ENCODE measurements around the gene TSPAN9.

DNA sequence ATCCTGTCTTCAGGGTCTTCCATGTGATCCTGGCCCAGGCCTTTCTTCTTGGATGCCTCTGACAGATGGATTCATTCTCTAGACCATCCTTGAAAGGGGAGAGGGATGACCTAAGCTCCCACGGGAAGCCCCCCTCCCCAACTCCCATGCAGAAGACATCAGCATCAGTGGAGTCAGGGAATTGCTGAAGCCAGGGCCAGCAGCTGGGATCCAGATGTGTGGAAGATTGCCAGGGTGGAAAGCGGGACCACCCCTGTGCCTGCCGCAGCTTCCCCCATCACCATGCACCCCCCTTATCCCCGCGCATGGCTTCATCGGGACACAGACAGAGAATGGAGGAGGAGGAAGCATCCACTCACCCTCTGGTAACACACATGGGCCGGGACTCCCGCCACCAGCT, 230.2 kb downstream of the TSPAN9 start:
- TF ChIP-seq, protein P1, sequence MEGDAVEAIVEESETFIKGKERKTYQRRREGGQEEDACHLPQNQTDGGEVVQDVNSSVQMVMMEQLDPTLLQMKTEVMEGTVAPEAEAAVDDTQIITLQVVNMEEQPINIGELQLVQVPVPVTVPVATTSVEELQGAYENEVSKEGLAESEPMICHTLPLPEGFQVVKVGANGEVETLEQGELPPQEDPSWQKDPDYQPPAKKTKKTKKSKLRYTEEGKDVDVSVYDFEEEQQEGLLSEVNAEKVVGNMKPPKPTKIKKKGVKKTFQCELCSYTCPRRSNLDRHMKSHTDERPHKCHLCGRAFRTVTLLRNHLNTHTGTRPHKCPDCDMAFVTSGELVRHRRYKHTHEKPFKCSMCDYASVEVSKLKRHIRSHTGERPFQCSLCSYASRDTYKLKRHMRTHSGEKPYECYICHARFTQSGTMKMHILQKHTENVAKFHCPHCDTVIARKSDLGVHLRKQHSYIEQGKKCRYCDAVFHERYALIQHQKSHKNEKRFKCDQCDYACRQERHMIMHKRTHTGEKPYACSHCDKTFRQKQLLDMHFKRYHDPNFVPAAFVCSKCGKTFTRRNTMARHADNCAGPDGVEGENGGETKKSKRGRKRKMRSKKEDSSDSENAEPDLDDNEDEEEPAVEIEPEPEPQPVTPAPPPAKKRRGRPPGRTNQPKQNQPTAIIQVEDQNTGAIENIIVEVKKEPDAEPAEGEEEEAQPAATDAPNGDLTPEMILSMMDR (IDR thresholded peaks at IDR 0.05): no peak
- TF ChIP-seq EZH2phosphoT487 (IDR thresholded peaks at IDR 0.05; ENCODE audit: borderline replicate concordance, low read depth): no peak
- TF ChIP-seq CHD2 (IDR thresholded peaks at IDR 0.05; ENCODE audit: low read length, partially characterized antibody): no peak
- TF ChIP-seq YY1 (IDR thresholded peaks at IDR 0.05; ENCODE audit: low read depth): no peak

All from SK-N-SH (cell line).